Measurements from ENCODE around the gene SYNPR.

Gene SYNPR

GRCh38 chr3:63644212-63644797 lies 366.2 kb downstream of the SYNPR start:
- TF ChIP-seq GATA2 (IDR thresholded peaks at IDR 0.05; ENCODE audit: low read depth, low read length), result no peak
- TF ChIP-seq GATA3 (IDR thresholded peaks at IDR 0.05; ENCODE audit: low read depth, low read length), result no peak

GRCh38 chr3:63652066-63652725 lies 374.1 kb downstream of the SYNPR start, which contains the start of gene SNTN:
TSS of gene SNTN (plus strand) at chr3:63652675. CDS start at chr3:63652688, 13 bp downstream.
- TF ChIP-seq GATA3 (IDR thresholded peaks at IDR 0.05; ENCODE audit: low read depth, low read length) (no peak), GATA2 (IDR thresholded peaks at IDR 0.05; ENCODE audit: low read depth, low read length) (no peak)

DNA sequence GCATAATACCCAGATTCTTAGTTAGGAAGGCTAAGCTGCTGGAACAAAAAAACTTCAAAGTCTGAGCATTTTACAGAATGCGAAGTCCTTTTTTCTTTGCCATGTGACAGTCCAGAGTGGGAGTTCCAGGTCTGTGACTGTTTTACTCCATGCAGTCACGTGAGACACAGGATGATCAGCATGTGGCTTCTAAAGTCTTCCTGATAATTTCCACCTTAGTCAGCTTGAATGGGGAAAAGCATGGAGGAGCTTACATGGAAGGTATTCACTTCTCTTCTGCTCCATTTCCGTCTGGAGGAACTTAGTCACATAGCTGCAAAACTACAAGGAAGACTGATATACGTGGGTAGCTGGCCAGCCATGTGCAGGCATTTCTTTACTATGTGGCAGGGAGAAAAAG lies 376.1 kb downstream of the SYNPR start:
- no peak for TF ChIP-seq GATA3 (IDR thresholded peaks at IDR 0.05; ENCODE audit: low read depth, low read length)
- no peak for TF ChIP-seq GATA2 (IDR thresholded peaks at IDR 0.05; ENCODE audit: low read depth, low read length)

GRCh38 chr3:63654931-63655330 lies 376.8 kb downstream of the SYNPR start:
- TF ChIP-seq GATA2 (IDR thresholded peaks at IDR 0.05; ENCODE audit: low read depth, low read length) (no peak), GATA3 (IDR thresholded peaks at IDR 0.05; ENCODE audit: low read depth, low read length) (no peak)

DNA sequence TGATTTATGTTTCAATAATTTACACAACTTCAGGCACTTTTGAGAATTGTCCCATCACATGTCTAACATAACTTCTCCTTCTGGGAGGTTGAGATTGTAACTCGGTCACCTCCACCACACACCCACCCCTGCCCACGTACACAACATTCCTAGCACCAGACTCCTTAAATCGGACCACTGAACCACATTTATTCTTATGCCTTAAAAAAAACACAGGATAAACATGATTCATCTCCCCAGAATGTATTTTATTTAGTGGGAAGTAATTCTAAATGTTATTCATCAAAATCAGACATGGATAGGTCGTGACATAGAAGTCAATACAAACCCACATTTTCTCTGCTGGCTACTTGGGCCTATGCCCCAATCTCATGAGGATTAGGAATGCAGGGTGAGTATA lies 377.4 kb downstream of the SYNPR start:
- TF ChIP-seq GATA3 (IDR thresholded peaks at IDR 0.05; ENCODE audit: low read depth, low read length) (no peak), GATA2 (IDR thresholded peaks at IDR 0.05; ENCODE audit: low read depth, low read length) (no peak)

- TF ChIP-seq GATA2 (IDR thresholded peaks at IDR 0.05; ENCODE audit: low read depth, low read length) (no peak), GATA3 (IDR thresholded peaks at IDR 0.05; ENCODE audit: low read depth, low read length) (no peak)
These were observed 378.7 kb downstream of the SYNPR start for GRCh38 chr3:63656786-63657185.

DNA sequence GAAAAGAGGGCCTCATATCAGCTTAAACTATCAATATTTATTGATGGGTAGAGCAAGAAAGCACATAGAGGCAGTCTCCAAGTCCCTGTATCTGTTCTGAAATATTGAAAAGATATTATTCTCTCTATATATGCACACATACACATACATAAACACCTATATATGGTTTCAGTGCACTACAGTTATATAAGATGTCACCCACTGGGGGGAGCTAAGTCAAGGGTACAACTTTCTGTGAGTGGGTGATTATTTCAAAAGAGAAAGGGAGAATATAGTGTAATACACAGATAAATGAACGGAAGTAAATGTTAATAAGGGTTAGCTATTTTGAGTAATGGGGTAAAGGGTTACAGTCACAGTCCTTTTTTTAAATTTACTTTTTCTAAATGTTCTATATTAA lies 383.1 kb downstream of the SYNPR start:
- TF ChIP-seq GATA3 (IDR thresholded peaks at IDR 0.05; ENCODE audit: low read depth, low read length) (no peak), GATA2 (IDR thresholded peaks at IDR 0.05; ENCODE audit: low read depth, low read length) (no peak)

DNA sequence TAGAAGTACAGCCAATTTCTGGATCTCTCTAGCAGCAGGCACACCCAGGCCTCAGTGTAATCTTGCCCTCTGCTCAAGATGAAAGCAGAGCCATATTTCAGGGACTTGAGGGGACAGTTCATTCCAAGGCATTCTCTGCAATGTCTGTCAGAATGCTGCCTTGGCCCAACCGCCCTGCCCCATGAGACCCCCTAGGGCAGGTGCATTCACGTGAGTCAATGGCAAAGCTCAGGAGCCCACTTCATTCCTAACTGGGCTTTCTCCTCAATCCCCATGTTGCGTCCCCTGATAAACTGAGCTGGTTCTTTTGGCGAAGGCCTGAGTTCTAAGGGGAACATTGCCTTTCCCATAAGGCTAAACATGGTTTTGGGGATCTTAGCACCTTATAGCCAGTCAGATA lies 383.9 kb downstream of the SYNPR start:
- TF ChIP-seq GATA2 (IDR thresholded peaks at IDR 0.05; ENCODE audit: low read depth, low read length), result no peak

GRCh38 chr3:63662500-63662899 lies 384.4 kb downstream of the SYNPR start:
- TF ChIP-seq GATA3 (IDR thresholded peaks at IDR 0.05; ENCODE audit: low read depth, low read length), result no peak
- TF ChIP-seq GATA2 (IDR thresholded peaks at IDR 0.05; ENCODE audit: low read depth, low read length), result no peak

All from SH-SY5Y (cell line).